Right ventricle myocardium inferior (tissue), 1 donor: ENCODE results near the gene ADAMTS6. TPM values are rescaled to one million over a fixed set of nuclear protein-coding genes. Genes with fewer than 3 reads are reported as not detected.

Source experiments
- ATAC-seq: fragments of 200-7000 bp; cut with Tn5 transposase; one replicate; pipeline ENCODE4 v1.9.1; 2020; ENCODE audit warnings: mild to moderate bottlenecking, moderate library complexity
- DNase-seq: peaks from one replicate; pipeline ENCODE4 v3.0.0; 2021; ENCODE audit errors: missing footprints
- intact Hi-C: fragments of 100-400 bp; cut with DNase I; formaldehyde crosslinking; loops from one replicate; pipeline ENCODE4 v1.11.0; 2022
- total RNA-seq: library from RNA; stranded (reverse); fragmentation: NEBNext Ultra II Directional; extraction: Animal tissue kit (Norgen Biotek cat#: 25700); gene quantifications from one replicate; pipeline ENCODE4 v1.2.1, GENCODE V29; 2021
- donor health status: DM: no; HTN: yes; CAD: no; lungs with severe emphysema.

ADAMTS6 gene
- total RNA-seq, 1 donor from 2014 or later: 0.73 TPM

DNA sequence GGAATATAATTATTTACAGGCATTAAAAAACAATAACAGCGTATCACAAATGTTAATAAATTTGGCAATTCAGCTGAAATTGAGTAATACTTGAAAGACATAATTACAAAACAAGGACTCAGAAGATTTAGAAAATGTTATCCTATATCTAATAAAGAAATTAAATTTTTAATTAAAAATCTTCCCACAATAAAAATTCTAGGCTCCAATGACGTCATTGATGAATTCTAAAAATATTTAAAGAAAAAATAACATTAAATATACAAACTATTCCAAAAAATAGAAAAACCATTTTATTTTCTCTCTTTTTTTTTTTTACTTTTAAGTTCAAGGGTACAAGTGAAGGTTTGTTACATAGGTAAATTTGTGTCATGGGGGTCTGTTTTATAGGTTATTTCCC lies 161.5 kb downstream of the ADAMTS6 start:
- ATAC-seq: no peak
- intact Hi-C loops: no loop called here
- no peak for DNase-seq

DNA sequence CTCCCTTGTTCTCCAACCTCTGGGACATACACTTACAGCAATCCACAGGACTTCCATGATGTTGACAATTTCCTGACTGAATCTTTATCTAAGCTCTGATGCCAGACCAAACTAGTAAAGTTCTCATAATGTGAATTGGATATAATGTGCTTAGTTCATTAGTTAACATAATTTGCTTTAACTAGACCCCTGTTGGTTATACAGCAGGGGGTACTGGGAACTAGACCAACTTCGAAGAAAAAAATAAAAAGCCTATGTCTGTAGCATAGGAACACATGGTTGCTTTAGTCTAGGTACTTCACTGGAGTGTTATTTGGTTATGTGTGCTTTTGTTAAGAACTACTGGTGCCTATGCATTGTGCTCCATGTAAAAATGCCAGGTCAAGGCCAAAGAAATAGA lies 173.8 kb downstream of the ADAMTS6 start:
- intact Hi-C loops: no loop called here
- ATAC-seq (no peak), DNase-seq (no peak)

DNA sequence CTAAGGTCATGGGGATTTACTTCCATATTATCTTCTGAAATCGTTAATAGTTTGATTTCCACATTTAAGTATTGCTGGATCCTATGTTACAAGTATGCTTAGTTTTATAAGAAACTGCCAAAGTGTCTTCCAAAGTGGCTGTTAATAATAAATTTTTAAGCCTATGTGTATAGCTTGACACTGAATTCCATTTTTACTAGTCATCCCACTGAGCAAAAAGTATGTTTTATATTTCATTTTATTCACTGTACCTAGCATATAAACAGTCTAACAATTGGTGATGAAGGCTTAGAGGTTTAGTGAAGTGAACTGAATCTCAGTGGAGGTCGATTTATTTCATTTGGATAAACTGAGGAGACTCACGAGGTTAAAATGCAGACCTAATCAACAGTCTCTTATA lies 174.6 kb downstream of the ADAMTS6 start:
- intact Hi-C loops: no loop called here
- DNase-seq (no peak), ATAC-seq (no peak)

DNA sequence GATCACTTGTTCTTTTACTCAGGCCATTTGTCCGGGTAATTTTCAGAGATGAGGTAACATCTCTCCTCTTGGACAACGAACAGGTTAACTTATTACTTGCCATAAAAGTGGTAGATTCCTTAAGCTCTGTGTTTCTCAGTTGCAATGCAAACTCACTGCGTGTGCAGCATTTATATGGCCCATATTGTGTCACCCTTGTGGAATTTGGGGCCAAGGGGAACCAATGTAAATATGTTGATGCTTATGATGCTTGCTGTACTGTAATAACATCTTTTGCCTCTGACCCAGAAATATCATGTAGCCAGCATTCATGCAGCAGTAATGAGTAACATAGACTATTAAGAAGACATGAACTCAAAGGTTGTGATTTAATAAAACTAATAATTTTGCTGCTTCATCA lies 175.8 kb downstream of the ADAMTS6 start:
- DNase-seq (no peak), ATAC-seq (no peak)
- intact Hi-C loops: no loop called here

DNA sequence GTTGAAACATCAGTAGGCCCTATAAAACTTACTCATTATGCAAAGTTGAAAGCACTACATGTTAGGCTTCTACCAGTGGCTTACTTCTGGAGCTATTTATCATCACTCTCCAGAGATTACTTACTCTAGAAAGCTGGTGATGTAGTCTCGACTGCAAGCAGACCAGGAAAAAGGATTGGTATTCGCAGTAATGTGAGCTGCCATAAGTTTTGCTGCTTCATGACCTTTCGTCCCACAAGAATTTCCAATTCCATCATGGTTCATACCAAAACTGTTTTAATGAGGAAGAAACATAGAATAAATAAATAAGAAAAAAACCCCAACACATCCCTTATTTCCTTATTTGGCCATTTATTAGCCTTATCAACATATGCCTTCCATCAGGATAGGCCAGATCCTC lies 181.9 kb downstream of the ADAMTS6 start:
- ATAC-seq (no peak), DNase-seq (no peak)
- intact Hi-C loops: no loop called here

DNA sequence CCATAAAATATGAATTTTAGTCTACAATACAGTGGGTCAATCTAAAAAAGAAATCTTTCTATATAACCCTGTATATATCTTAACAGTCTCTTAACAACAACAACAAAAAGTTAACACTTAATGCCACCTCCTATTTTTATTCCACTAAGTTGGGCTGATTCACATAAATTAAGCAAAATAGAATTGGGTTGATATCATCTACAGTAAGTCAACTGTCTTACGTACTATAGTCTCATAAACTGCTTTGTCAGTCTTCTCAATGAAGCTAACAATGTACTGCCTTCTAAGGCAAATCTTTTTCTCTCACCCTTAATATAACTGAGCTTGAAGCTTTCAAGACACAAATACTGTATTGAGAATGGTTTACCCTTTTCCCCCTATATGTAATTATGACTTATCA lies 185.7 kb downstream of the ADAMTS6 start:
- ATAC-seq (no peak), DNase-seq (no peak)
- intact Hi-C loops: no loop called here

DNA sequence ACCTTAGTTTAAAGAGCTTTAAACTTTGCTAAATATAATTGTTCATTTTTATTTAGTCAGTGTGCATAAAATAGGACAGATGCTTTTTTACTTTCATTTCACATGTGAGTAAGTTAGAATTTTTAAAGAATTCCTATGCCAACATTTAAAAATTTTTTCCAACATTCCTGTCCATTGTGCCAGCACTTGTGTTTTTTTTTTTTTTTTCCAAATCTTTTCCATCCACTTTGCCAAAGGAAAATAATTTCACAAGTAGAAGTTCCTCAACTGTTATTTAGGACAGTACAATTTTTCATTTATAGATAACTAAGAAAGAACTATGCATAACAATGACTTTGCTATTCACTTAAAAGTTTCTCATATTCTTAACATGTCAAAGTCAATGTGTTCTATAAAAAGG lies 189.5 kb downstream of the ADAMTS6 start:
- intact Hi-C loops: no loop called here
- DNase-seq (no peak), ATAC-seq (no peak)

DNA sequence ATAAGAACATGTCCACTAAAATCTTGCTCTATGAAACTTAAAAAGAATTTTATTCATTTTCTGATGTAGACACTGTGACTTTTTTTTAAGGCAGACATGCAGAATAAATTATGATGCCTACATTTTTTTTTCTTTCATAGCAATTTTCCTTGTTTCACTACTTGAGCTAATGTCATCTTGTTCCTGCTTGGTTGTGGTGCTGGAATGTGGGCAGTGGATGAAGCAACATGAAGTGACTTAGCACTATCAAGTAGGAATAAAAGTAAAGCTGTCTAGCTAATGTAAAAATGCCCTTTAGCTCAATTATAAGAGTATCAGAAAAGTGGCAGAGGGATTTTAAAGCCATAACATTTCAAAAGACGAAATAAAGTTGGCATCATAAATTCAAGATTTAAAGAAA lies 191.0 kb downstream of the ADAMTS6 start:
- no peak for DNase-seq
- intact Hi-C loops: no loop called here
- ATAC-seq: no peak

DNA sequence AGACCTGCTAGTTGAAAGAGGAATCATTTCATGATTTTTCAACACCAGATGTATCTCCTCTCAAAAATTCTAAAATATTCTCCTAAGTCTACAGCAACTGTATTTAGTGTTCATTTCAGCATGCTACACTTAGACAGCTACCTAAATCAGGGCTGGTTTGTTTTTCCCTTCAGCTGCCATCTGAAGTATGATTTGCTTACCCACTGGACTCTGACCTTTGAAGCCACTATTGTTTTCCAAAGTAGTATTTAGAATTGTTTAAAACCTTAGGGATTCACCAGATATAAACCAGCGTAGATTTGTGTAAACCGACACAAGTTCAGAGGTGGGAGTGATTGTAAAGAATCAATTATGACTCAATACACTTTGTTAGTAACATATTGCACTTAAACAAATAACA lies 193.1 kb downstream of the ADAMTS6 start:
- no peak for DNase-seq
- intact Hi-C loops: no loop called here
- ATAC-seq: no peak

DNA sequence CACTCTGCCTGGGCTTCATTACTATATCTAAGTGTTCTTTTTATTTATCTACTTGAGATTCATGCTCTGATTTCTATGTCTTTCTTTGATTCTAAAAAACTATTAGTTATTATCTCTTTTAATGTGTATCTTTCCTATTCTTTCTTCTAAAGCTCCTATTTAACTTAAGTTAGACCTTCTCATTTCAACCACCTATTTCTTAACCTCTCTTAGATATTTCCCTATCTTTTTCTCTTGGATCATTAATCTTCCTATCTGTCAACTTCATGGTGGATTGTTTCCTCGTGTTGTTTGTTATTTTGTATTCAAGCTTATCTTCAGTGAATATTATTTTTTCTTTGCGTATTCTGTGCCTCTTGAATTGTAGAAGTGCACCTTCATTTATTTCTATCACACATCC lies 202.1 kb downstream of the ADAMTS6 start:
- ATAC-seq: no peak
- intact Hi-C loops: no loop called here
- DNase-seq: no peak

DNA sequence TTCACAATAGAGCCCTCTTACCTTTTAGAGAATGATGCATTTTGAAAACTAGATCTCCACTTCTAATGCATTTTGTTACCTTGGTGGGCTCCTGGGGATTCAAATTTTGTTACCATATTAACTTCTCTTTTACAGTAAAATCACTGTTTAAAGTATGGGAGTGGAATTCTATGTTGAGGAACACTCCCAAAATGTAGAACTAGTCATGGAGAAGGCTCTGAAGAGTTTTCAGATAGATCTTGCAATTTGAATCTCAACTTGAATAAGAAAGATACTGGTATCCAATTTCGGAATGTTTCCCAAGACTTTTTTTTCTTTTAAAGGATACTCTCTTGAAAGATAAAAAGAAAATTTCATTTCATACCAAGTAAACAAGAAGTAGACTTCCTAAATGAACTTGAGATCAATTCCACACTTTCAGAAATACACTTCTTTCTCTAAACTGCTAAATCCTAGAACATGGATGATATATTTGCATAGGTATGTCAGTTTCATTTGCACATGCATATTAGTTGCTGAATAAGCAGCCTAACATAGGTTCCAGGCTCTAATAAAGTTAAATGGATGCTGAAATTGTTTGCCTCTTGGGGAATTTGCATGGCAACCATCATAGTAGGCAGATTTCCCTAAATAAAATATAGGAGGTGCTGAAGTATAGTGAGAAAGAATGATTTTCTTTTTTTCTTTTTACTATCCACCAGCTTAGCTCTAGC lies 205.4 kb downstream of the ADAMTS6 start:
- DNase-seq: no peak
- intact Hi-C loops: no loop called here
- no peak for ATAC-seq

DNA sequence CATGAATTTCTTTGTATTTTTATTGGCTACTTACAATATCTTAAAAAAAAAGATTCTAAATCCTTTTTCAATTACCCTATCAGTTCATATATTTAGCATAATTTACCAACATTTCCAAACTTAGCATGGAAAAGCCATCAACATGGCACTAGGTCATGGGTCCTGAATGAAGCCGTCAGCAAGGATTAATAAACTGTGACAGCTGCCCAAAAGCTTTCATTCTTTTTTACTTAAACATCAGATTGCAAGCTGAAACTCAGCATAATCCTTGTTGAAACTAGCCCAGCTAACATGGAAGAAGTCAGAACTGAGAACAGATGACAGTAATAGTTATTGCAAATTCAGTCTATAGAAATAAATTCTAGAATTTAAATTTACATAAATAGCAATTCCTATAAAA lies 209.8 kb downstream of the ADAMTS6 start:
- intact Hi-C loops: no loop called here
- no peak for DNase-seq
- ATAC-seq: no peak

DNA sequence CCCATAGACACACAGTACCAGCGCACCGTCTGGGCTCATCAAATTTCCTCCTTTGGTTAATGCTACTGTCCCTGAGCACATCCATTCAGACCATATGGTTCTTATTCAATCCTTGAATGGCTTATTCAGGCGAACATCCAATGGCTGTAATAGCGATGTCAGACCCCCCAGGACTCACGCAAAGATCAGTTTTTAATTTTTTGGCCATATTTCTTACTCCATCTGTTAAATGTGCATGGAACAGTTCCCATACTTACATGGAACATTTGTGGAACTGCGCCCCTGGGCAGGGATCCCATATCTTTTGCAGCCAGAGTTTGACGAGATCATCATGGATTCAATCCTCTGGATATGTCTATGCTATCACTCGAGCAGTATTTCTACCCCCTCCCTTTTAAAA lies 213.2 kb downstream of the ADAMTS6 start:
- no peak for DNase-seq
- intact Hi-C loops: no loop called here
- ATAC-seq: peak; percentile 62

DNA sequence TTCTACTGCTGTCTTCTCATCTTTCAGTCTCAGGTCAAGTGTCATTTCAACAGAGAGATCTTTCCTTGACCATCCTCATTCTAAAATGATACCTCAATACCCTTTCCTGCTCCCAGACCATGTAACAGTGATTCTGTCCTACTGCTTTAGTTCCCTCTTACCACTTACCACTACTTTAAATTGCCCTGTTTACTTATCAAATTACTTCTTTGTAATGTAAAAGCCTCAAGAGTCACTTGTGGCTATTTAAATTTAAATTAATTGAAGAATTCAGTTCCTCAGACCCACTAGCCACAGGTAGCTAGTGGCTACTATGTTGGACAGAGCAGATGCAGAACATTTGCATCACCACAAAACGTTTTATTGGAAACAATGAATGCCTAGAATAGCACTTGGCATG lies 217.3 kb downstream of the ADAMTS6 start:
- DNase-seq (no peak), ATAC-seq (no peak)
- intact Hi-C loops: no loop called here

DNA sequence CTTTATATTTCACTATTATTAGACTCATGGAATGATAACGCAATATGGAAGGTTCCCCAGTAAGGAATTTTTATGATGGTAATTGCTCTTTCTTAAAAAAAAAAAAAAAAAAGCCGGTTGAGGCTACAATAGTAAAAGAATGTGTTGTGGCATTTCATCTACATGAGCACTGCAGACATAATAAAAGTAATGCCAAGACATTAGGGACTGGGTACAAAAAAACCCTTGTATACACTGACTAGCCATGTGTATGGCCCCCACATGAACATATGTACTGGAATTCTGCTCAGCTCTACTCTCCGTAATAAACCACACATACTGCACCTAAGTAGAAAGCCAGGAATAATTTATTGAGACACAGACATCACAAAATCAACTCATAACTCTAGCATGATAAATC lies 218.4 kb downstream of the ADAMTS6 start:
- intact Hi-C loops: no loop called here
- no peak for DNase-seq
- ATAC-seq: no peak

DNA sequence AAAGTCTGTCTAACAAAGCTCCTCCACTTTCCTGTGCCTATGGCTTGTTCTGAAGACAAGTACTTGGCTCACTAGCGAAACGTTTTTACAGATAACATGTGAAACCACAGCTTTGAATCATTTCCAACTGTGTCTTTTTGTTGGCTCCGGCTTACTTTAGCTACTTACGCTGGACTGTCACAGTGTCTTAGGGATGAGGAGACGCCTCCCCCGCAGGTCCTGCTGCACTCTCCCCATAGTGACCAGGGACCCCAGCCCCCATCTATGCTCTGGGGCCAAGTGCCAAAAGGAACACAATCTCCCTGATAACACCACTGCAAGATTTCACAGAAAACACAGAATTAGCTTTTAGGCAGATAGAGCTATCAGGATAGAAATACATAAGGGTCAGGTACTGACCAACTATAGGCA lies 219.1 kb downstream of the ADAMTS6 start:
- peak; percentile 86 for ATAC-seq
- intact Hi-C loops: no loop called here
- DNase-seq: peak; percentile 17

DNA sequence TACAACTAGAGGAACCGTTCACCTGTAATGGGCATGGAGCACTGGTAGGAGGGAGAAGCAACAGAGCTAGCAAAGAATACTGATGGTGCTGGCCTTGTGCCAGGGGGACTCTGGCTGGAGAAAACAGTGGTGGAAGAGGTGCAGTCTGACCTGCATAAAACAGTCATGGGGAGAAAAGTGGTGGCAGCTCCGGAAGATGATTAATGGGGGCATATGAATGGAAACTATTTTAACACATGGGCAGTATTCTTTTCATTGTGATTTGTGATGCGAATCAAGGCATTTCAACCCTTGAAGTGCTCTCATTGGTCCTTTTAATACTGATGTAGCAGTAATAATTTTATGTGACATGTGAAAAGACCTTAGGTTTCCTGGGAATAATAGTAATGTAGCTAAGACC lies 219.6 kb downstream of the ADAMTS6 start:
- DNase-seq: peak; percentile 57
- intact Hi-C loops: no loop called here
- ATAC-seq: no peak

DNA sequence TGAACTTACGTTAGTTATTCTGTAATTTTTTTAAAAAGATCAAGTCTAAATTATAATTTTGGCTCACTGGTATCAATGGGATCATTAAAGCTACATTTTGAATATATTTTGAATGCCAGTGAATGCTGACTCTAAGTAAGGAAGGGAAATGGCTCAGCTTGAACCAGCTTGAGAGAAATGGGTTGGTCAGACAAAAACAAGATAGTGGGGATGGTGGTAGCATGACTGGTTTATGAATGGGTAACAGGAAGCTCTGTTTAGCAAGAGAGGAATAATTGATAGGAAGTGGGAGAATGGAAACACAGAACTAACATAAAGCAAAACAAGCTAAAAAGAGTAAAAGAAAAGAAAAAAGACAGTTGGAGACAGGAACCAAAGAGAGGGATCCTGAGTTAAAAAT lies 220.2 kb downstream of the ADAMTS6 start:
- DNase-seq (no peak), ATAC-seq (no peak)
- intact Hi-C loops: no loop called here

DNA sequence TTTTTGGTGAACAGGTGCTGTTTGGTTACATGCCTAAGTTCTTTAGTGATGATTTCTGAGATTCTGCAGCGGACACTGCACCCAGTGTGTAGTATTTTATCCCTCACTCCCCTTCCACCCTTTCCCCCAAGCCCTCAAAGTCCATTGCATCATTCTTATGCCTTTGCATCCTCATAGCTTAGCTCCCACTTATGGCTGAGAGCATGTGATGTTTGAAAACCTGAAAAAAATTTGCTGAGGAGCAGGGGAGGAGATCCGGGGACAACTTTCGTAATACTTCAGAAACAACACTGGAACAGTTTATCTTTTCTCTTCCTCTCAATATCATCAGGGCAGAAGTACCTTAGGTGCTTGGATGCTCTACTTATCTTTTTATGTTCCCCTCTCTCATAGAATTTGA lies 226.4 kb downstream of the ADAMTS6 start:
- intact Hi-C loops: no loop called here

DNA sequence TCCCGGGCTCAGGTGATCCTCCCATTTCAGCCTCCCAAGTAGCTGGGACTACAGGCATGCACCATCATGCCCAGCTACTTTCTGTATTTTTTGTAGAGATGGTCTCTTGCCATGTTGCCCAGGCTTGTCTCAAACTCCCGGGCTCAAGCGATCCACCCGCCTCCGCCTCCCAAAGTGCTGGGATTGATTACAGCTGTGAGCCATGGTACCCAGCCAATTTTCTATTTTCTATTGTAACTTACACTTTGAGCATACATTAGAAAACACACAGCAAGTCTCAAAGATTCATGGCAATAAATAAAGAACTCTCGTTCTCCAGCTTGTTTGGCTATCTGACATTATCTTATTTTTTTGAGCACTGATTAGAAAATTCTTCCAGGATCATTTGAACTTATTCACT lies 228.7 kb downstream of the ADAMTS6 start:
- intact Hi-C loops: no loop called here
- DNase-seq (peak; percentile 11), ATAC-seq (no peak)

More for the DNA sequence above, 226.4 kb downstream of the ADAMTS6 start:
- ATAC-seq (no peak), DNase-seq (no peak)

DNA sequence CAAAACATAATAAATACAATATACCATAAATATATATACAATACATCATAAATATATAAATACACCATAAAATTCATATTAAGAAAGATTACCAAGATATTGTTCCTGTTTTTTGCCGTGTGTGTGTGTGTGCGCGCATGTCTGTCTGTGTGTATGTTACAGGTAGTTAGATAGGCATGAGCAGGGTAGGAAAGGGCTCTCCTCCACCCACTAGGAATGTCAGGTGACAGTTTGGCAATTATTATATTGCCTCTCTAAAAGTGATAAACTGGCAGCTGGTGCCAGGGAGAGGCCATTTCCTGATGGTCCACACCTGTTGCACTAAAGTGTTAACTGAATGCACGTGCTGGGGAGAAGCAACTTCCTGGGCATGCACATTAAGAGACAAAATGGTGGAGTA lies 232.8 kb downstream of the ADAMTS6 start:
- DNase-seq (no peak), ATAC-seq (no peak)
- intact Hi-C loops: no loop called here
